GM15510 (cell line): ENCODE data around the gene KIAA1210.

Experiments
- POLR2A ChIP-seq: IDR thresholded peaks from 3 replicates; pipeline ENCODE4 v1.6.1; 2011; ENCODE audit warnings: borderline replicate concordance; ENCODE audit not compliant: insufficient read length; ENCODE audit errors: extremely low read depth

The KIAA1210 gene

GRCh38 chrX:119127650-119128049, at the start of gene KIAA1210:
KIAA1210 (minus strand) TSS chrX:119127812; CDS start chrX:119123642, 4,170 bp downstream.
- no peak for TF ChIP-seq POLR2A

GRCh38 chrX:119177278-119177677, 49.7 kb upstream of the KIAA1210 start:
- TF ChIP-seq POLR2A: no peak

- TF ChIP-seq POLR2A: no peak
These were observed 47.3 kb upstream of the KIAA1210 start for GRCh38 chrX:119174900-119175299.

GRCh38 chrX:119168104-119168503, 40.5 kb upstream of the KIAA1210 start:
- TF ChIP-seq POLR2A: no peak

- no peak for TF ChIP-seq POLR2A
These were observed 30.6 kb upstream of the KIAA1210 start for GRCh38 chrX:119158226-119158625.

GRCh38 chrX:119156241-119156640, 28.6 kb upstream of the KIAA1210 start:
- no peak for TF ChIP-seq POLR2A

GRCh38 chrX:119155416-119156035, 27.9 kb upstream of the KIAA1210 start:
- TF ChIP-seq POLR2A: no peak

GRCh38 chrX:119151051-119151380, 23.4 kb upstream of the KIAA1210 start:
- no peak for TF ChIP-seq POLR2A

- no peak for TF ChIP-seq POLR2A
These were observed 22.8 kb upstream of the KIAA1210 start for GRCh38 chrX:119150163-119151050.

GRCh38 chrX:119147486-119147885, 19.9 kb upstream of the KIAA1210 start:
- TF ChIP-seq POLR2A: no peak

- TF ChIP-seq POLR2A: no peak
These were observed 17.6 kb upstream of the KIAA1210 start for GRCh38 chrX:119145241-119145653.

GRCh38 chrX:119134466-119134865, 6.9 kb upstream of the KIAA1210 start:
- no peak for TF ChIP-seq POLR2A

- no peak for TF ChIP-seq POLR2A
These were observed 5.3 kb upstream of the KIAA1210 start for GRCh38 chrX:119132961-119133360.

- TF ChIP-seq POLR2A: no peak
These were observed 4.7 kb upstream of the KIAA1210 start for GRCh38 chrX:119132316-119132715.

- TF ChIP-seq POLR2A: no peak
These were observed 3.3 kb upstream of the KIAA1210 start for GRCh38 chrX:119130911-119131310.

- no peak for TF ChIP-seq POLR2A
These were observed 6.3 kb downstream of the KIAA1210 start for GRCh38 chrX:119121341-119121740.
